ENCODE results near the gene CDK3. TPM values are rescaled to one million over a fixed set of nuclear protein-coding genes. Genes with fewer than 3 reads are reported as not detected.

The CDK3 gene
- total and polyA plus RNA-seq, 2 of the 4 experiments (the other 2 are of a cell fraction), result 0.72 to 8.8 TPM

GRCh38 chr17:76013377-76013932 lies 12.8 kb downstream of the CDK3 start:
- Histone ChIP-seq H2BK15ac (ENCODE audit: low read depth, low read length) (no peak overlapping the region), H2BK120ac (ENCODE audit: low read depth, low read length) (no peak overlapping the region), H3K79me1 (ENCODE audit: low read depth in 1 of 2, low read length in 2 of 2) (no peaks in the 10 kb centered on the region), H3K23ac (ENCODE audit: low read depth, low read length) (no peak overlapping the region), H3K27ac (ENCODE audit: insufficient read depth, low read length) (no peak overlapping the region), H3K56ac (ENCODE audit: extremely low read depth, insufficient read depth, low read length) (no peak overlapping the region), H3K4me3 (ENCODE audit: insufficient read depth, low read depth, low read length) (no peak overlapping the region), H2AFZ (replicated peaks; ENCODE audit: low read length, poor library complexity) (peak overlapping the region; percentile 83), H2BK20ac (ENCODE audit: low read depth, low read length) (no peak overlapping the region), H3K9me1 (ENCODE audit: insufficient read depth, low read length) (no peaks in the 10 kb centered on the region), H3K14ac (replicated peaks; ENCODE audit: low read depth, low read length) (peak overlapping the region; percentile 15; the same call in 1 of the 2 replicates), H2AK5ac (ENCODE audit: low read depth, low read length) (no peak overlapping the region; the same call in 1 of the 2 replicates), H3K27me3 (ENCODE audit: control insufficient read depth, insufficient read depth, low read length) (peaks cover 14% of the 10 kb centered on the region; the same call in 1 of the 2 replicates), H3K9ac (ENCODE audit: low read depth, low read length) (no peak overlapping the region), H3K4ac (ENCODE audit: low read depth, low read length) (0 out of 2 replicates have a peak overlapping the region, but pooled peaks have one; percentile 51), H4K20me1 (ENCODE audit: insufficient read depth, low read length) (no peaks in the 10 kb centered on the region), H4K5ac (ENCODE audit: low read depth, low read length) (no peak overlapping the region), H4K8ac (ENCODE audit: low read depth in 2 of 2, low read length in 2 of 2) (no peak overlapping the region; a peak in 1 of 4 replicates), H4K91ac (ENCODE audit: insufficient read depth, low read depth, low read length) (no peak overlapping the region), H3K4me2 (ENCODE audit: low read depth, low read length) (no peak overlapping the region), H2BK5ac (ENCODE audit: low read depth, low read length, poor library complexity, severe bottlenecking) (no peak overlapping the region), H3K4me1 (ENCODE audit: control insufficient read depth, insufficient read depth, low read length) (peaks cover 7% of the 10 kb centered on the region), H2AK9ac (replicated peaks; ENCODE audit: low read depth, low read length, poor library complexity) (peak overlapping the region; percentile 65), H3K9me3 (ENCODE audit: control insufficient read depth, insufficient read depth, low read length) (no peaks in the 10 kb centered on the region), H3K18ac (ENCODE audit: low read depth, low read length) (no peak overlapping the region), H3K36me3 (ENCODE audit: control insufficient read depth, insufficient read depth, low read length) (no peaks in the 10 kb centered on the region)
- intact Hi-C loops (cut with micrococcal nuclease), result no loop called here
- no peak for TF ChIP-seq CEBPB (IDR thresholded peaks at IDR 0.05; ENCODE audit: low read depth, low read length)
- no peak for TF ChIP-seq RAD21 (IDR thresholded peaks at IDR 0.05; ENCODE audit: low read length)
- TF ChIP-seq RCOR1 (IDR thresholded peaks at IDR 0.05; ENCODE audit: insufficient replicate concordance, low read length), result no peak
- no peak for TF ChIP-seq MXI1 (IDR thresholded peaks at IDR 0.05; ENCODE audit: borderline replicate concordance, low read depth, low read length)
- no peak for TF ChIP-seq MAFK (IDR thresholded peaks at IDR 0.05; ENCODE audit: low read depth, low read length)
- no peak for TF ChIP-seq CTCF (conservative IDR thresholded peaks at IDR 0.05; ENCODE audit: low read depth, low read length)
- no peak for TF ChIP-seq RFX5 (IDR thresholded peaks at IDR 0.05; ENCODE audit: low read depth, low read length)
- TF ChIP-seq CHD1 (IDR thresholded peaks at IDR 0.05; ENCODE audit: low read depth, low read length), result no peak
- no peak for TF ChIP-seq BHLHE40 (IDR thresholded peaks at IDR 0.05; ENCODE audit: low read depth, low read length)
- TF ChIP-seq MAZ (IDR thresholded peaks at IDR 0.05; ENCODE audit: borderline replicate concordance, low read depth, low read length), result no peak
- TF ChIP-seq ELK1 (IDR thresholded peaks at IDR 0.05; ENCODE audit: borderline replicate concordance, low read depth, low read length), result no peak
- TF ChIP-seq USF2 (IDR thresholded peaks at IDR 0.05; ENCODE audit: low read depth, low read length), result no peak
- TF ChIP-seq POLR2A (IDR thresholded peaks at IDR 0.05; ENCODE audit: low read depth, low read length), result no peak
- TF ChIP-seq NFE2L2 (IDR thresholded peaks at IDR 0.05; ENCODE audit: low read depth, low read length), result no peak
- no peak for TF ChIP-seq FOS (IDR thresholded peaks at IDR 0.05; ENCODE audit: low read depth, low read length)
- TF ChIP-seq SMC3 (IDR thresholded peaks at IDR 0.05; ENCODE audit: low read depth, low read length), result no peak
- no TSS peak for BruUV-seq (replicated peaks)
- CTCF ChIA-PET, result interaction anchor here (1.0 to 1.5 kb wide), 7 partner anchors 8 to 286 kb away, joined by 3 to 6 read pairs (median 4); partner anchors contain the start of genes MRPL38 and SRP68
- no peak for DNase-seq
- in situ Hi-C loops (cut with MboI; ENCODE audit: low sequenced_read_pairs), result loop anchor here (10.0 kb wide), 1 partner anchor 281 kb away; no protein-coding TSS in a partner anchor
- dilution Hi-C loops (cut with HindIII; ENCODE audit: low sequenced_read_pairs, unreplicated experiment), result no loop called here
- WGBS, 2 experiments (ENCODE audit: extremely low coverage in 2 of 2, insufficient read length in 1 of 2), result 55% methylated on average over 13 of the region's 15 CpGs; no CpG with 5 or more reads in 1 of the 2 experiments
- POLR2A ChIA-PET (ENCODE audit: unreplicated experiment), result no interaction called here
- ATAC-seq (ENCODE audit: low read depth), result peak; percentile 19; the same call in 1 of the 2 replicates

All from IMR-90 (cell line).